CD4-positive, alpha-beta T cell treated with Interleukin-15 for 4 hours (primary cell): Measurements from ENCODE around the gene RHBDD2.
"Not testable (repeated sequence)": the region's sequence is repeated elsewhere in the genome, so short reads cannot be mapped to it uniquely, and the experiment has no call there.

ENCODE experiments used
- DNase-seq: peaks from one replicate; pipeline ENCODE4 v3.0.0-alpha.2; 2020; ENCODE audit warnings: low spot score

The RHBDD2 gene

GRCh38 chr7:75889223-75889825, 10.5 kb downstream of the RHBDD2 start:
- DNase-seq = no peak

GRCh38 chr7:75889826-75890225, 11.0 kb downstream of the RHBDD2 start:
- no peak for DNase-seq

GRCh38 chr7:75891237-75891636, 12.4 kb downstream of the RHBDD2 start:
- not testable (repeated sequence) for DNase-seq

- no peak for DNase-seq
Observed at GRCh38 chr7:75891815-75892411, 13.1 kb downstream of the RHBDD2 start.

- DNase-seq = no peak
Observed at GRCh38 chr7:75892634-75893272, 13.9 kb downstream of the RHBDD2 start.

DNA sequence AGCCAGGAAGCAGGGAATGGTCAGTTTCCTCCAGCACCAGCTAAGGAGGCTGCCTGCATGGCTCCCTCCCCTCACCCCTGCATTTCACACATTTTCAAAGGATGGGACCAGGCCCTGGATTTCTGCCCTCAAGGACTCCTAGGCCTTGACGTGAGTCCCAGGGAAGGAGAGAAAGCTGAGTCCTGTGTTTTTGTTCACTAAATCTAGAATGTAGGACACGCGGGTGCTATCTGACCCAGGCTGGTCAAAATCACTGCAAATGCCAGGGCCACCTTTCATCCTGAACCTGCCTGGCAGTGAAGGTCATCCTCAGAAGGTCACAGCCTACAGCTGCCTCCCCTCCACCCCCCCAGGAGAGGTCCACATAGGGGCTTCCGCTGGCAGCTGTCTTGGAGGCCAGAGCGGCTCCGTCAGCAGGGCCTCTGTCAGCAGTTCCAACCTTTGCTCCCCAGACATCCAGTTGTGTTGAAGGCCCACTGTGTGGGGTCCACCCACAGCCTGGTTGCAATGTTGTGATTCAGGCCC, 18.0 kb downstream of the RHBDD2 start:
- no peak for DNase-seq

- no peak for DNase-seq
Observed at GRCh38 chr7:75900617-75901315, 21.9 kb downstream of the RHBDD2 start.

GRCh38 chr7:75905785-75906604, 27.2 kb downstream of the RHBDD2 start:
- DNase-seq = no peak

- DNase-seq = no peak
Observed at GRCh38 chr7:75906991-75907667, 28.3 kb downstream of the RHBDD2 start.

DNA sequence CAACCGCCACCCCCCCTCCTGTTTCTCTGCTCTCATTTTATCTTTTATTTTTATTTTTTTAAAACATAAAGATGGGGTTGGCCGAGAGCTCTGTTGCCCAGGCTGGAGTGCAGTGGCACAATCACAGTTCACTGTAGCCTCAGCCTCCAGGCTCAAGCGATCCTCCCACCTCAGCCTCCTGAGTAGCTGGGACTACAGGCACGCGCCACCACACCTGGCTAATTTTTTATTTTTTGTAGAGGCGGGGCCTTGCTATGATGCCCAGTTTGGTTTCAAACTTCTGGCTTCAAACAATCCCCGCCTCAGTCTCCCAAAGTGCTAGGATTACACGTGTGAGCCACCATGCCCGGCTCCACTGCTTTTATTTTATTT, 28.8 kb downstream of the RHBDD2 start:
- DNase-seq = not testable (repeated sequence)

DNA sequence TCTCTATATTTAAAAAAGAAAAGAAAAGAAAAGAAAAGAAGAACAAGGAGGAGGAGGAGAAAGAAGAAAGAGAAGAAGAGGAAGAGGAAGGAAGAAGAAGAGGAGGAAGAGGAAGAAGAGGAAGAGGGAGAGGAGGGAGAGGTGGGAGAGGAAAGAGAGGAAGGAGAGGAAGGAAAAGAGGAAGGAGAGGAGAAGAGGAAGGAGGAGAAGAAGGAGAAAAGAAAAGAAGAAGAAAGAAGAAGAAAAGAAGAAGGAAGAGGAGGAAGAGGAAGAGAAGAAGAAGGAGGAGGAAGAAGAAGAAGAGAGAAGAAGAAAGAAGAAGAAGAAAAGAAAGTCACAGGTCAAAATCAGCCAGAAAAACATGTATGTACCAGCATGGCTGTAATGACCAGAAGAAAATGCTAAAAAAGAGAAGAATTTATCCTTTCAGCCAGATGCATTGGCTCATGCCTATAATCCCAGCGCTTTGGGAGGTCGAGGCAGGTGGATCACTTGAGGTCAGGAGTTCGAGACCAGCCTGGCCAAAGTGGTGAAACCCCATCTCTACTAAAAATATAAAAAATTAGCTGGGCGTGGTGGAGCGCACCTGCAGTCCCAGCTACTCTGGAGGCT, 30.8 kb downstream of the RHBDD2 start:
- no peak for DNase-seq

- DNase-seq = not testable (repeated sequence)
Observed at GRCh38 chr7:75911186-75911585, 32.4 kb downstream of the RHBDD2 start.

- no peak for DNase-seq
Observed at GRCh38 chr7:75913437-75913836, 34.6 kb downstream of the RHBDD2 start.

DNA sequence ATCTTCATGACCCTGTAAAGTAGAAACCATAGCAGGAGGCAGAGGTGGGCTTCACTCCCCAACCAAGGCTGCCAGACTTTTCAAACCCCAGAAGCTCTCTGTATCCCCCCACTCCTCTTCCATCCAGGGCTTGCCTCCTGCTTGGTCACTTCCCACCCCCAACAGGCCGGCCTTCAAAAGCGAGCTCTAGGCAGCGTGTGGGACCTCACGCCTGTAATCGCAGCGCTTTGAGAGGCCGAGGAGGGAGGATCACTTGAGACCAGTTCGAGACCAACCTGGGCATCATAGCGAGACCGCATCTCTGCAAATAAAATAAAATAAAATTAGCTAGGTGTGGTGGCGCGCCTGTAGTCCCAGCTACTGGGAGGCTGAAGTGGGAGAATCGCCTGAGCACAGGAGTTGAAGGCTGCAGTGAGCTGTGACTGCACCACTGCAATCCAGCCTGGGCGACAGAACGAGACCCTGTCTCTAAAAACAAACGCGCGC, 35.4 kb downstream of the RHBDD2 start:
- DNase-seq = no peak

GRCh38 chr7:75914655-75915415, 36.0 kb downstream of the RHBDD2 start, which contains the start of gene POR:
TSS of gene POR (plus strand) at chr7:75915155. CDS start at chr7:75954002, 38,847 bp downstream.
- peak; percentile 98 for DNase-seq

GRCh38 chr7:75915416-75916156, 36.8 kb downstream of the RHBDD2 start:
- peak; percentile 15 for DNase-seq

GRCh38 chr7:75916259-75916658, 37.4 kb downstream of the RHBDD2 start:
- no peak for DNase-seq

- no peak for DNase-seq
Observed at GRCh38 chr7:75916685-75917634, 38.1 kb downstream of the RHBDD2 start.
